ENCODE data around the gene CBLC.

The CBLC gene

DNA sequence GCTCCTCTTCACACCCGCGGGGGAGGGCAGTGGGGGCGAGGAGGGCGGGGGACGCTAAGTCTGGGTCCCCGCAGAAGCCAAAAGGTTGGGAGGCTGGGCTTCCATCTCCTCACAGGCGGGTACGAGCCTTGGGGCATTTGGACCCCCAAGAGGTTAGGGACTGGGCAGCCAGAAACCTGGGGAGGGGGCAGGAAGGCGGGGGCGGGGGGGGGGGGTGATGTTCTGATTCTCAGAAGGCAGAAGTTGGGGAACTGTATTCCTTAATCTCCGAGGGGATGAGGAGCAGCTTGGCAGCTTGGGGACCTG is 24.1 kb upstream of the CBLC start:
- ChIA-PET CTCF (interaction anchor here (0.6 to 4.8 kb wide), 13 partner anchors 11 to 687 kb away, joined by 3 to 26 read pairs (median 3); no protein-coding TSS in a partner anchor), POLR2A (interaction anchor here (0.5 to 2.2 kb wide), 9 partner anchors 11 to 286 kb away, joined by 3 to 9 read pairs (median 4); no protein-coding TSS in a partner anchor)
- no peaks in the 10 kb centered on the region for H3K9me3 ChIP-seq (ENCODE audit: control insufficient read depth, insufficient read depth, low read depth, low read length)
- H3K4me3 ChIP-seq (ENCODE audit: low read depth, low read length): peak overlapping the region; percentile 42
- peak overlapping the region; percentile 67; the same call in 1 of the 2 replicates for H3K27ac ChIP-seq (ENCODE audit: extremely low read depth, low read depth, low read length)
- H3K4me1 ChIP-seq (ENCODE audit: control insufficient read depth, insufficient read depth, low read length): peaks cover 18% of the 10 kb centered on the region
- H3K36me3 ChIP-seq (ENCODE audit: control insufficient read depth in 2 of 2, insufficient read depth in 1 of 2, low read length in 2 of 2): peaks cover 8 to 17% of the 10 kb centered on the region in 2 experiments; a peak in 2 of 3 replicates
- TF ChIP-seq, protein P1, sequence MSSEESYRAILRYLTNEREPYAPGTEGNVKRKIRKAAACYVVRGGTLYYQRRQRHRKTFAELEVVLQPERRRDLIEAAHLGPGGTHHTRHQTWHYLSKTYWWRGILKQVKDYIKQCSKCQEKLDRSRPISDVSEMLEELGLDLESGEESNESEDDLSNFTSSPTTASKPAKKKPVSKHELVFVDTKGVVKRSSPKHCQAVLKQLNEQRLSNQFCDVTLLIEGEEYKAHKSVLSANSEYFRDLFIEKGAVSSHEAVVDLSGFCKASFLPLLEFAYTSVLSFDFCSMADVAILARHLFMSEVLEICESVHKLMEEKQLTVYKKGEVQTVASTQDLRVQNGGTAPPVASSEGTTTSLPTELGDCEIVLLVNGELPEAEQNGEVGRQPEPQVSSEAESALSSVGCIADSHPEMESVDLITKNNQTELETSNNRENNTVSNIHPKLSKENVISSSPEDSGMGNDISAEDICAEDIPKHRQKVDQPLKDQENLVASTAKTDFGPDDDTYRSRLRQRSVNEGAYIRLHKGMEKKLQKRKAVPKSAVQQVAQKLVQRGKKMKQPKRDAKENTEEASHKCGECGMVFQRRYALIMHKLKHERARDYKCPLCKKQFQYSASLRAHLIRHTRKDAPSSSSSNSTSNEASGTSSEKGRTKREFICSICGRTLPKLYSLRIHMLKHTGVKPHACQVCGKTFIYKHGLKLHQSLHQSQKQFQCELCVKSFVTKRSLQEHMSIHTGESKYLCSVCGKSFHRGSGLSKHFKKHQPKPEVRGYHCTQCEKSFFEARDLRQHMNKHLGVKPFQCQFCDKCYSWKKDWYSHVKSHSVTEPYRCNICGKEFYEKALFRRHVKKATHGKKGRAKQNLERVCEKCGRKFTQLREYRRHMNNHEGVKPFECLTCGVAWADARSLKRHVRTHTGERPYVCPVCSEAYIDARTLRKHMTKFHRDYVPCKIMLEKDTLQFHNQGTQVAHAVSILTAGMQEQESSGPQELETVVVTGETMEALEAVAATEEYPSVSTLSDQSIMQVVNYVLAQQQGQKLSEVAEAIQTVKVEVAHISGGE (tag by site-specific recombination; conservative IDR thresholded peaks at IDR 0.05; ENCODE audit: low read depth): no peak
- TF ChIP-seq ZEB2 (tag by site-specific recombination; IDR thresholded peaks at IDR 0.05) (no peak), ZNF830 (tag by site-specific recombination; IDR thresholded peaks at IDR 0.05; ENCODE audit: low read depth) (no peak), ZNF585B (tag by site-specific recombination; IDR thresholded peaks at IDR 0.05) (no peak), ZNF324 (tag by site-specific recombination; IDR thresholded peaks at IDR 0.05) (no peak), ZNF37A (tag by site-specific recombination; IDR thresholded peaks at IDR 0.05) (no peak), ZNF2 (tag by site-specific recombination; IDR thresholded peaks at IDR 0.05) (no peak), ZNF560 (tag by site-specific recombination; IDR thresholded peaks at IDR 0.05; ENCODE audit: borderline replicate concordance) (no peak), KLF16 (tag by site-specific recombination; IDR thresholded peaks at IDR 0.05) (no peak), ZNF473 (tag by site-specific recombination; IDR thresholded peaks at IDR 0.05) (no peak), KLF7 (tag by site-specific recombination; IDR thresholded peaks at IDR 0.05; ENCODE audit: borderline replicate concordance) (no peak), GLIS2 (tag by site-specific recombination; IDR thresholded peaks at IDR 0.05) (peak; percentile 1; the same call in 1 of the 2 replicates), ZNF792 (tag by site-specific recombination; IDR thresholded peaks at IDR 0.05) (no peak), ZNF10 (tag by site-specific recombination; IDR thresholded peaks at IDR 0.05) (no peak)
- TF ChIP-seq, protein P2, sequence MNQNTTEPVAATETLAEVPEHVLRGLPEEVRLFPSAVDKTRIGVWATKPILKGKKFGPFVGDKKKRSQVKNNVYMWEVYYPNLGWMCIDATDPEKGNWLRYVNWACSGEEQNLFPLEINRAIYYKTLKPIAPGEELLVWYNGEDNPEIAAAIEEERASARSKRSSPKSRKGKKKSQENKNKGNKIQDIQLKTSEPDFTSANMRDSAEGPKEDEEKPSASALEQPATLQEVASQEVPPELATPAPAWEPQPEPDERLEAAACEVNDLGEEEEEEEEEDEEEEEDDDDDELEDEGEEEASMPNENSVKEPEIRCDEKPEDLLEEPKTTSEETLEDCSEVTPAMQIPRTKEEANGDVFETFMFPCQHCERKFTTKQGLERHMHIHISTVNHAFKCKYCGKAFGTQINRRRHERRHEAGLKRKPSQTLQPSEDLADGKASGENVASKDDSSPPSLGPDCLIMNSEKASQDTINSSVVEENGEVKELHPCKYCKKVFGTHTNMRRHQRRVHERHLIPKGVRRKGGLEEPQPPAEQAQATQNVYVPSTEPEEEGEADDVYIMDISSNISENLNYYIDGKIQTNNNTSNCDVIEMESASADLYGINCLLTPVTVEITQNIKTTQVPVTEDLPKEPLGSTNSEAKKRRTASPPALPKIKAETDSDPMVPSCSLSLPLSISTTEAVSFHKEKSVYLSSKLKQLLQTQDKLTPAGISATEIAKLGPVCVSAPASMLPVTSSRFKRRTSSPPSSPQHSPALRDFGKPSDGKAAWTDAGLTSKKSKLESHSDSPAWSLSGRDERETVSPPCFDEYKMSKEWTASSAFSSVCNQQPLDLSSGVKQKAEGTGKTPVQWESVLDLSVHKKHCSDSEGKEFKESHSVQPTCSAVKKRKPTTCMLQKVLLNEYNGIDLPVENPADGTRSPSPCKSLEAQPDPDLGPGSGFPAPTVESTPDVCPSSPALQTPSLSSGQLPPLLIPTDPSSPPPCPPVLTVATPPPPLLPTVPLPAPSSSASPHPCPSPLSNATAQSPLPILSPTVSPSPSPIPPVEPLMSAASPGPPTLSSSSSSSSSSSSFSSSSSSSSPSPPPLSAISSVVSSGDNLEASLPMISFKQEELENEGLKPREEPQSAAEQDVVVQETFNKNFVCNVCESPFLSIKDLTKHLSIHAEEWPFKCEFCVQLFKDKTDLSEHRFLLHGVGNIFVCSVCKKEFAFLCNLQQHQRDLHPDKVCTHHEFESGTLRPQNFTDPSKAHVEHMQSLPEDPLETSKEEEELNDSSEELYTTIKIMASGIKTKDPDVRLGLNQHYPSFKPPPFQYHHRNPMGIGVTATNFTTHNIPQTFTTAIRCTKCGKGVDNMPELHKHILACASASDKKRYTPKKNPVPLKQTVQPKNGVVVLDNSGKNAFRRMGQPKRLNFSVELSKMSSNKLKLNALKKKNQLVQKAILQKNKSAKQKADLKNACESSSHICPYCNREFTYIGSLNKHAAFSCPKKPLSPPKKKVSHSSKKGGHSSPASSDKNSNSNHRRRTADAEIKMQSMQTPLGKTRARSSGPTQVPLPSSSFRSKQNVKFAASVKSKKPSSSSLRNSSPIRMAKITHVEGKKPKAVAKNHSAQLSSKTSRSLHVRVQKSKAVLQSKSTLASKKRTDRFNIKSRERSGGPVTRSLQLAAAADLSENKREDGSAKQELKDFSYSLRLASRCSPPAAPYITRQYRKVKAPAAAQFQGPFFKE (tag by site-specific recombination; IDR thresholded peaks at IDR 0.05; ENCODE audit: borderline replicate concordance): no peak
- TF ChIP-seq, protein P3, sequence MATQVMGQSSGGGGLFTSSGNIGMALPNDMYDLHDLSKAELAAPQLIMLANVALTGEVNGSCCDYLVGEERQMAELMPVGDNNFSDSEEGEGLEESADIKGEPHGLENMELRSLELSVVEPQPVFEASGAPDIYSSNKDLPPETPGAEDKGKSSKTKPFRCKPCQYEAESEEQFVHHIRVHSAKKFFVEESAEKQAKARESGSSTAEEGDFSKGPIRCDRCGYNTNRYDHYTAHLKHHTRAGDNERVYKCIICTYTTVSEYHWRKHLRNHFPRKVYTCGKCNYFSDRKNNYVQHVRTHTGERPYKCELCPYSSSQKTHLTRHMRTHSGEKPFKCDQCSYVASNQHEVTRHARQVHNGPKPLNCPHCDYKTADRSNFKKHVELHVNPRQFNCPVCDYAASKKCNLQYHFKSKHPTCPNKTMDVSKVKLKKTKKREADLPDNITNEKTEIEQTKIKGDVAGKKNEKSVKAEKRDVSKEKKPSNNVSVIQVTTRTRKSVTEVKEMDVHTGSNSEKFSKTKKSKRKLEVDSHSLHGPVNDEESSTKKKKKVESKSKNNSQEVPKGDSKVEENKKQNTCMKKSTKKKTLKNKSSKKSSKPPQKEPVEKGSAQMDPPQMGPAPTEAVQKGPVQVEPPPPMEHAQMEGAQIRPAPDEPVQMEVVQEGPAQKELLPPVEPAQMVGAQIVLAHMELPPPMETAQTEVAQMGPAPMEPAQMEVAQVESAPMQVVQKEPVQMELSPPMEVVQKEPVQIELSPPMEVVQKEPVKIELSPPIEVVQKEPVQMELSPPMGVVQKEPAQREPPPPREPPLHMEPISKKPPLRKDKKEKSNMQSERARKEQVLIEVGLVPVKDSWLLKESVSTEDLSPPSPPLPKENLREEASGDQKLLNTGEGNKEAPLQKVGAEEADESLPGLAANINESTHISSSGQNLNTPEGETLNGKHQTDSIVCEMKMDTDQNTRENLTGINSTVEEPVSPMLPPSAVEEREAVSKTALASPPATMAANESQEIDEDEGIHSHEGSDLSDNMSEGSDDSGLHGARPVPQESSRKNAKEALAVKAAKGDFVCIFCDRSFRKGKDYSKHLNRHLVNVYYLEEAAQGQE (tag by site-specific recombination; IDR thresholded peaks at IDR 0.05): no peak
- TF ChIP-seq, protein P4, sequence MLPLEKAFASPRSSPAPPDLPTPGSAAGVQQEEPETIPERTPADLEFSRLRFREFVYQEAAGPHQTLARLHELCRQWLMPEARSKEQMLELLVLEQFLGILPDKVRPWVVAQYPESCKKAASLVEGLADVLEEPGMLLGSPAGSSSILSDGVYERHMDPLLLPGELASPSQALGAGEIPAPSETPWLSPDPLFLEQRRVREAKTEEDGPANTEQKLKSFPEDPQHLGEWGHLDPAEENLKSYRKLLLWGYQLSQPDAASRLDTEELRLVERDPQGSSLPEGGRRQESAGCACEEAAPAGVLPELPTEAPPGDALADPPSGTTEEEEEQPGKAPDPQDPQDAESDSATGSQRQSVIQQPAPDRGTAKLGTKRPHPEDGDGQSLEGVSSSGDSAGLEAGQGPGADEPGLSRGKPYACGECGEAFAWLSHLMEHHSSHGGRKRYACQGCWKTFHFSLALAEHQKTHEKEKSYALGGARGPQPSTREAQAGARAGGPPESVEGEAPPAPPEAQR (tag by site-specific recombination; IDR thresholded peaks at IDR 0.05): no peak
- TF ChIP-seq, protein P5, sequence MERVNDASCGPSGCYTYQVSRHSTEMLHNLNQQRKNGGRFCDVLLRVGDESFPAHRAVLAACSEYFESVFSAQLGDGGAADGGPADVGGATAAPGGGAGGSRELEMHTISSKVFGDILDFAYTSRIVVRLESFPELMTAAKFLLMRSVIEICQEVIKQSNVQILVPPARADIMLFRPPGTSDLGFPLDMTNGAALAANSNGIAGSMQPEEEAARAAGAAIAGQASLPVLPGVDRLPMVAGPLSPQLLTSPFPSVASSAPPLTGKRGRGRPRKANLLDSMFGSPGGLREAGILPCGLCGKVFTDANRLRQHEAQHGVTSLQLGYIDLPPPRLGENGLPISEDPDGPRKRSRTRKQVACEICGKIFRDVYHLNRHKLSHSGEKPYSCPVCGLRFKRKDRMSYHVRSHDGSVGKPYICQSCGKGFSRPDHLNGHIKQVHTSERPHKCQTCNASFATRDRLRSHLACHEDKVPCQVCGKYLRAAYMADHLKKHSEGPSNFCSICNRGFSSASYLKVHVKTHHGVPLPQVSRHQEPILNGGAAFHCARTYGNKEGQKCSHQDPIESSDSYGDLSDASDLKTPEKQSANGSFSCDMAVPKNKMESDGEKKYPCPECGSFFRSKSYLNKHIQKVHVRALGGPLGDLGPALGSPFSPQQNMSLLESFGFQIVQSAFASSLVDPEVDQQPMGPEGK (tag by site-specific recombination; IDR thresholded peaks at IDR 0.05): 0 out of 2 replicates have a peak, but pooled peaks have one; percentile 1
- TF ChIP-seq, protein P6, sequence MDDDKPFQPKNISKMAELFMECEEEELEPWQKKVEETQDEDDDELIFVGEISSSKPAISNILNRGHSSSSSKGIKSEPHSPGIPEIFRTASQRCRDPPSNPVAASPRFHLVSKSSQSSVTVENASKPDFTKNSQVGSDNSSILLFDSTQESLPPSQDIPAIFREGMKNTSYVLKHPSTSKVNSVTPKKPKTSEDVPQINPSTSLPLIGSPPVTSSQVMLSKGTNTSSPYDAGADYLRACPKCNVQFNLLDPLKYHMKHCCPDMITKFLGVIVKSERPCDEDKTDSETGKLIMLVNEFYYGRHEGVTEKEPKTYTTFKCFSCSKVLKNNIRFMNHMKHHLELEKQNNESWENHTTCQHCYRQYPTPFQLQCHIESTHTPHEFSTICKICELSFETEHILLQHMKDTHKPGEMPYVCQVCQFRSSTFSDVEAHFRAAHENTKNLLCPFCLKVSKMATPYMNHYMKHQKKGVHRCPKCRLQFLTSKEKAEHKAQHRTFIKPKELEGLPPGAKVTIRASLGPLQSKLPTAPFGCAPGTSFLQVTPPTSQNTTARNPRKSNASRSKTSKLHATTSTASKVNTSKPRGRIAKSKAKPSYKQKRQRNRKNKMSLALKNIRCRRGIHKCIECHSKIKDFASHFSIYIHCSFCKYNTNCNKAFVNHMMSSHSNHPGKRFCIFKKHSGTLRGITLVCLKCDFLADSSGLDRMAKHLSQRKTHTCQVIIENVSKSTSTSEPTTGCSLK (tag by site-specific recombination; IDR thresholded peaks at IDR 0.05): no peak
